ENCODE data around the gene FAM169A. TPM values are rescaled to one million over a fixed set of nuclear protein-coding genes. Genes with fewer than 3 reads are reported as not detected.
"Not testable (repeated sequence)": the region's sequence is repeated elsewhere in the genome, so short reads cannot be mapped to it uniquely, and the experiment has no call there.

The FAM169A gene
- total RNA-seq, 2 donors from 2014 or later = 4.2 to 5.0 TPM

DNA sequence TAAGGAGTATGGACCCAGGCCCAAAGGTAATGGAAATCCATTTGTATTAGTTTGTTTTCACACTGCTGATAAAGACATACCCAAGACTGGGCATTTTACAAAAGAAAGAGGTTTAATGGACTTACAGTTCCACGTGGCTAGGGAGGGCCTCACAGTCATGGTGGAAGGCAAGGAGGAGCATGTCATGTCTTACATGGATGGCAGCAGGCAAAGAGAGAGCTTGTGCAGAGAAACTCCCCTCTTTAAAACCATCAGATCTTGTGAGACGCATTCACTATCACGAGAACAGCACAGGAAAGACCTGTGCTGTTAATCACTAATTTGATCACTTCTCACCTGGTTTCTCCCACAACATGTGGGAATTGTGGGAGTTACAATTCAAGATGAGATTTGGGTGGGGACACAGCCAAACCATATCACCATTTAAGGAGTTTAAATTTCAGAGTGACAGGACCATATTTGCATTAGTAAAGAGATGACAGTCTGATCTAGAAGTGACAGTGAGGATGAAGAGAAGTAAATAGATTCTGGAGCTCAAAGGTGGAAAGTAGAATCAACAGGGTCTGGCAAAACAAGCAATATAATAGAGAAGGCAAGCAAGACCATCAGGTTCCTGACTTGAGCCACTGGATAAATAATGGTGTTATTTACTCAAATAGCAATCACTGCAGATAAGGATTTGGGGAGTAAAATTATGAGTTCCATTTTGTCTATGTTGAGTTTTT, 7.5 kb upstream of the FAM169A start:
- no peaks in the 10 kb centered on the region for H3K4me1 ChIP-seq
- H3K36me3 ChIP-seq = no peaks in the 10 kb centered on the region
- no peaks in the 10 kb centered on the region for H3K27me3 ChIP-seq
- H3K4me3 ChIP-seq = no peak overlapping the region
- TF ChIP-seq, protein P1, sequence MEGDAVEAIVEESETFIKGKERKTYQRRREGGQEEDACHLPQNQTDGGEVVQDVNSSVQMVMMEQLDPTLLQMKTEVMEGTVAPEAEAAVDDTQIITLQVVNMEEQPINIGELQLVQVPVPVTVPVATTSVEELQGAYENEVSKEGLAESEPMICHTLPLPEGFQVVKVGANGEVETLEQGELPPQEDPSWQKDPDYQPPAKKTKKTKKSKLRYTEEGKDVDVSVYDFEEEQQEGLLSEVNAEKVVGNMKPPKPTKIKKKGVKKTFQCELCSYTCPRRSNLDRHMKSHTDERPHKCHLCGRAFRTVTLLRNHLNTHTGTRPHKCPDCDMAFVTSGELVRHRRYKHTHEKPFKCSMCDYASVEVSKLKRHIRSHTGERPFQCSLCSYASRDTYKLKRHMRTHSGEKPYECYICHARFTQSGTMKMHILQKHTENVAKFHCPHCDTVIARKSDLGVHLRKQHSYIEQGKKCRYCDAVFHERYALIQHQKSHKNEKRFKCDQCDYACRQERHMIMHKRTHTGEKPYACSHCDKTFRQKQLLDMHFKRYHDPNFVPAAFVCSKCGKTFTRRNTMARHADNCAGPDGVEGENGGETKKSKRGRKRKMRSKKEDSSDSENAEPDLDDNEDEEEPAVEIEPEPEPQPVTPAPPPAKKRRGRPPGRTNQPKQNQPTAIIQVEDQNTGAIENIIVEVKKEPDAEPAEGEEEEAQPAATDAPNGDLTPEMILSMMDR (IDR thresholded peaks at IDR 0.05) = no peak
- no peaks in the 10 kb centered on the region for H3K9me3 ChIP-seq
- no peak for DNase-seq (ENCODE audit: low spot score)
- H3K27ac ChIP-seq = no peak overlapping the region

DNA sequence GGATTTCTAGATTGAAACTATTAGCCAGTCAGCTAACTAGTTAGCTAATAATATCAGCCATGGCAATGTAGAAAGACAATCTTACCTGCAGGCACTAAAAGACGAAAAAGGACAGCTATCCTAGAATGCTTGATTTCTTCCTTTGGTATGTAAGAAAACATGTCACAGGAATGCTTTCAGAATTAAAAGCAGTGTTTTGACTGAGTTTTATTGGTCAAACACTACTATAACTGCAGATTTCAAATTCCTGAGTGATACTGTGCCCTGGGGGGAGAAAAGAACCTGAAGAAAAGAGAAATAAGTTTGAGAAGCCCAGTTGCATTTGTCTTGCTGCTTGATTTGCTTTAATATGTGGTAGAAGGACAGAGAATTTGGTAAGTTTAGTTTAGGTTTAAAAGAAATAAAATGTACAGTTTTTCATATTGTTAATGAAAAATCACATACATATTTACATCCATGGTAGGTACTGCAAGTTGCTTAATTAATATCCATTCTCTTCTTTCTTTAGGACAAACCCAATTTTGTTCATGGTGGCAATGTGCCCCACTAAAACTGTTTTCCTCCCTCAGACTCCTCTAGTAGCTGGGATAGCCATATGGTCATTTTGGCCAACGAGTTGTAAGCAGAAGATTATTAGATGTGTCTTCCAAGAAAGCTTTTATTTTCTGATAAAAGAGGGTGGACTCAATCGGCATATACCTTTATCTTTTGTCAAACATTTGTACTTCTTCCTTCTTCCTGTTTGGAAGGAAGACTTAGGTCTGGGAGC, 4.3 kb upstream of the FAM169A start:
- TF ChIP-seq, protein P1 (IDR thresholded peaks at IDR 0.05) = no peak
- no peak overlapping the region for H3K4me3 ChIP-seq
- no peaks in the 10 kb centered on the region for H3K36me3 ChIP-seq
- DNase-seq (ENCODE audit: low spot score) = no peak
- H3K9me3 ChIP-seq = no peaks in the 10 kb centered on the region
- H3K27me3 ChIP-seq = peaks cover 0 to 2% of the 10 kb centered on the region in 2 donors
- H3K4me1 ChIP-seq = peaks cover 0 to 8% of the 10 kb centered on the region in 2 donors
- no peak overlapping the region for H3K27ac ChIP-seq

DNA sequence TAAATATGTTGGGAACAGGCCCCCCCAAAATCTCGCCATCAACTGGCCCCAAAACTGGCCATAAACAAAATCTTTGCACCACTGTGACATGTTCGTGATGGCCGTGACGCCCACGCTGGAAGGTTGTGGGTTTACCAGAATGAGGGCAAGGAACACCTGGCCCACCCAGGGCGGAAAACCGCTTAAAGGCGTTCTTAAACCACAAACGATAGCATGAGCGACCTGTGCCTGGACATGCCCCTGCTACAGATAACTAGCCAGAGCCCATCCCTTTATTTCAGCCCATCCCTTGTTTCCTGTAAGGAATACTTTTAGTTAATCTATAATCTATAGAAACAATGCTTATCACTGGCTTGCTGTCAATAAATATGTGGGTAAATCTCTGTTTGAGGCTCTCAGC, 3.2 kb upstream of the FAM169A start:
- DNase-seq (ENCODE audit: low spot score); H3K9me3 ChIP-seq; H3K27me3 ChIP-seq; H3K4me3 ChIP-seq; H3K27ac ChIP-seq; H3K36me3 ChIP-seq: not testable (repeated sequence)
- H3K4me1 ChIP-seq = peaks cover 0 to 14% of the 10 kb centered on the region in 2 donors

DNA sequence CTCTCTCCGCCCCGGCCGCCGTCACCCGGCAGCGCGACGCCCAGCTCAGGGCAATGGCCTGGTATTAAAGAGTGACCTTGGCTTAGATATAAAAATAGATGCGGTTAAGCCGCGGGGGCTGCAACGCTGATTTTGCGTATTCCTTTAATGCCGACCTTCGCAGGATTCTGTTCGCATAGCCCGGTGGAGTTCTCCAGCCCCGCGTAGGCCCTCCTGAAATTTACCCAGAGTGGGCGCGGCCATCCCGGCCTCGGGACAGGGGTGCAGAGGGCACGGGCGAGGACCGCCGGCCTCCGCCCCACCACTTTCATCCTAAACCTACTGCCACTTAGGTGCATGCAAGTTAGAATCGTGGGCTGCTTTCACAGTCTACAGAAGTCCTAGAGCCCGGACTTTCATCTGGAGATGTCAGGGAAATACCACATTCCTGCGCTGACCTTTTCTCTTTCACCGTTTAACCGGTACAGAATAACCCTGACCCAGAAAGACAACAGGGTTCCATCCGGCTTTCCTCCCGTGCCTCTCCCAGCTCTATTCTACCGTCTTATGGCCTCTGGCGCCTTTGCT, 492 bp upstream of the FAM169A start:
- DNase-seq (ENCODE audit: low spot score) = no peak
- Histone ChIP-seq H3K27me3 (peaks cover 0 to 8% of the 10 kb centered on the region in 2 donors), H3K27ac (no peak overlapping the region), H3K9me3 (no peaks in the 10 kb centered on the region), H3K36me3 (no peaks in the 10 kb centered on the region), H3K4me3 (peak overlapping the region; percentile 48 to 65), H3K4me1 (peaks cover 0 to 14% of the 10 kb centered on the region in 2 donors)
- TF ChIP-seq, protein P1 (IDR thresholded peaks at IDR 0.05) = no peak

DNA sequence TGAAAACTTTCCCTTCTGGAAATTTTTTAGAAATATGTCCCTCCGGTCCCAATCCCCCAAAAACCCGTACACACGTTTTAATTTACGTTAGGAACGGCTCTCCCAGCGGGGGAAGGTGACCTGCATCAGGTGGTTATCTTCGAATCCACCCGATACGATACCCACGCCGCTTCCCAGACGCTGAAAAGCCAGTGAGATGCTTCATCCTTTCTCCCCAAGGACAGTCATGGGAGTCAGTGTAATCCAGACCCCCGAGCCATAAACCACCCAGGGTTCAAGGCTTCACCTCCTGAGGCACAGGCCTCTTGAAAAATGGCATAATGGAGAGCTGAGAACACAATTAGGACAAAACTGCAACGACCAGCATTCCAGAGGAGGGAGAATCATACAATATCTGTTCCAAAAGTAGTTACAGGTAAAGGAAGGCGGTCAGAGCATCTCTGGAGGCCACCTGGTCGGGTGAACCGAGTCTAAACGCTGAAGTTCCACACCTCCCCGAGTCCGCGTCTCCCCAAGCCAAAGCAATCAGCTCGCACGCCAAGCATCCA, 857 bp downstream of the FAM169A start:
- Histone ChIP-seq H3K9me3 (no peaks in the 10 kb centered on the region), H3K27ac (peak overlapping the region in 1 of 2 donors; percentile 55), H3K36me3 (no peaks in the 10 kb centered on the region), H3K27me3 (peaks cover 0 to 8% of the 10 kb centered on the region in 2 donors), H3K4me1 (peaks cover 0 to 14% of the 10 kb centered on the region in 2 donors), H3K4me3 (peak overlapping the region; percentile 48 to 65)
- DNase-seq (ENCODE audit: low spot score) = no peak
- TF ChIP-seq, protein P1 (IDR thresholded peaks at IDR 0.05) = no peak

DNA sequence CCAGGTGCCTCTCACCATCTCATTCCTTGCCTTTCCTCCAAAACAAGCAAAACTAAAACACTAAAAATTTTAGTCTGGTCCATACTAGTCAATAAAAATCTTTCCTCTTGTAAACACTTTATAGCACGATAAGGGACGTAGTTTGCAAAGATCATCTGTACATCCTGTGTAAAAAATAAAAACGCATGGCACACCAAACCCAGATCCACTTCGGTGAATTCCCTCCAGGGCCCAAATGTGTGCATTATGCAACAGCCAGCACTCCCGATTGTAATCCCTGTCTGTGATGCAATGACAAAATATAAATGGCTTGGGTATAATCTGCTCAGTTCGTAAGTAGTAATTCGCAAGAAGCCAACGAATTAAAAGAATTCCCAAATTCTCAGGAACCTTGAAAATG, 1.4 kb downstream of the FAM169A start:
- Histone ChIP-seq H3K4me3 (no peak overlapping the region), H3K36me3 (no peaks in the 10 kb centered on the region), H3K27me3 (peaks cover 0 to 8% of the 10 kb centered on the region in 2 donors), H3K9me3 (no peaks in the 10 kb centered on the region), H3K4me1 (peaks cover 0 to 14% of the 10 kb centered on the region in 2 donors), H3K27ac (no peak overlapping the region)
- TF ChIP-seq, protein P1 (IDR thresholded peaks at IDR 0.05) = no peak
- no peak for DNase-seq (ENCODE audit: low spot score)

Measured in right atrium auricular region (tissue), 2 donors.